ENCODE results near the gene PLXNA2. TPM values are rescaled to one million over a fixed set of nuclear protein-coding genes. Genes with fewer than 3 reads are reported as not detected.

PLXNA2 gene
- total RNA-seq, 1 experiment from 2014 or later: 0.89 TPM

DNA sequence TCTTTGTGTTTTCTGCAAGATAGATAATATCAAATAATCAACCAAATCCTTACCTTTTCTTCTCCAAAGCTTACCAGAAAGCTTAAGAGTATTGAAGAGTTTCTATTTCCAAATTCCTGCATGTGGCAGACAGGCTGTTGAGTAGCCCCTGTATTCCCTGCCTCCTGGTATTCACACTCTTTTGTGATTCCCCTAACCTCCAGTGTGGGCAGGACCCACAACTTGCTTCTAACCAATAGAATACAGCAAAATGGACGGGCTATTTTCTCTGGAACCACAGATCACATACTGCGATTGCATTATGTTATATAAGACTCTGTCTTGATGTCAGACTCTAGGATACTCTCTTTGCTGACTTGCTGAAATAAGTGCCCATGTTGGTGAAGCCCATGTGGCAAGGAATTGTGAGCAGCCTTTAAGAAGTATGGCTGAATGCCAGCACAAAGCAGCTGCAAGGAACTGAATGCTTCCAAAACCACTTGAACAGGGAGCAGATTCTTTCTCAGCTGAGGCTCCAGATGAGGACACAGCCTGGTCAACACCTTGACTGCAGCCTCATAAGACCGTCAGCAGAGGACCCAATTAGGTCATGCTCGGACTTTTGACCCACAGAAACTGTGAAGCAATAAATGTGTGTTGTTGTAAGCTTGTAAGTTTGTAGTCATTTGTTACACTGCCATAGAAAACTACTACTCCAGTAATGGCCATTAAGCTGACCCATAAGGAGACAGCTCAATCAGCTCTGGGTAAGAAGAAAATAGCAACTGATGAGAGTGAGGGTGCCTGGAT, 47.9 kb upstream of the PLXNA2 start:
- no peaks in the 10 kb centered on the region for H3K36me3 ChIP-seq (ENCODE audit: control insufficient read depth in 1 of 2, insufficient read depth in 2 of 2, low read length in 2 of 2)
- H3K4me1 ChIP-seq (ENCODE audit: control insufficient read depth in 1 of 2, insufficient read depth in 2 of 2, low read length in 2 of 2): no peaks in the 10 kb centered on the region
- CTCF ChIA-PET: no interaction called here
- H3K9me2 ChIP-seq (ENCODE audit: insufficient read depth): no peaks in the 10 kb centered on the region
- POLR2A ChIA-PET: no interaction called here
- no peak for TF ChIP-seq CEBPB (IDR thresholded peaks at IDR 0.05; ENCODE audit: low read depth)
- H3K9ac ChIP-seq (ENCODE audit: low read length): no peak overlapping the region
- H3K4me3 ChIP-seq (replicated peaks in 1 of 2; ENCODE audit: low read depth in 1 of 2, low read length in 2 of 2): no peak overlapping the region
- H3K27ac ChIP-seq (ENCODE audit: low read depth, low read length): no peak overlapping the region
- no peaks in the 10 kb centered on the region for H3K79me2 ChIP-seq (ENCODE audit: insufficient read depth, low read length)
- no peak for ATAC-seq
- no peak overlapping the region for H3K4me2 ChIP-seq (ENCODE audit: low read length)
- H3K9me3 ChIP-seq (ENCODE audit: control insufficient read depth in 1 of 2, insufficient read depth in 1 of 2, low read depth in 1 of 2, low read length in 2 of 2): no peaks in the 10 kb centered on the region
- RAD21 ChIA-PET (ENCODE audit: low non-redundant PET in 1 of 2, low total read pairs in 2 of 2, uncharacterized antibody in 2 of 2, unreplicated experiment in 2 of 2): no interaction called here
- peaks cover 57% of the 10 kb centered on the region for H3K27me3 ChIP-seq (ENCODE audit: insufficient read depth, low read length)
- no peak for DNase-seq (ENCODE audit: low read depth, low spot score)
- no peaks in the 10 kb centered on the region for H4K20me1 ChIP-seq (ENCODE audit: insufficient read depth)
- intact Hi-C loops (cut with micrococcal nuclease): no loop called here
- no TSS peak for BruUV-seq (replicated peaks)
- no peak overlapping the region for H2AFZ ChIP-seq (ENCODE audit: low read depth, low read length, poor library complexity, severe bottlenecking)

DNA sequence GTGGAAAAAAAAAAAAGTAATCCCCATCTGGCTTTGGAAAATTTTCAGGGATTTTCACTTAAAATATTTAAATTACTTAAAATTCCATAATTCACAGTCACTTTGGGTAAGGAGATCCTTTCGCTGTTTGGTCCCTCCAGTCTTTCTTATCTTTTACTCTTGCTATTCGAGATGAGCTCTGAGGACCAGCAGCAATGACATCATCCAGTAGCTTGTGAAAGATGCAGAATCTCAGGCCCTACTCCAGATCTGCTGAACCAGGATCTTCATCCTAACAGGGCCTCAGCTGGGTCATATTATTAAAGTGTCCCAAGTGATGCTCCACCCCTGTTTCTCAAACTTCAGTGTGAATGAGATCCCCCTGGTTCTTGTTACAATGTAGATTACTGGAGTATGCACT, 46.9 kb upstream of the PLXNA2 start:
- TF ChIP-seq, protein P1, sequence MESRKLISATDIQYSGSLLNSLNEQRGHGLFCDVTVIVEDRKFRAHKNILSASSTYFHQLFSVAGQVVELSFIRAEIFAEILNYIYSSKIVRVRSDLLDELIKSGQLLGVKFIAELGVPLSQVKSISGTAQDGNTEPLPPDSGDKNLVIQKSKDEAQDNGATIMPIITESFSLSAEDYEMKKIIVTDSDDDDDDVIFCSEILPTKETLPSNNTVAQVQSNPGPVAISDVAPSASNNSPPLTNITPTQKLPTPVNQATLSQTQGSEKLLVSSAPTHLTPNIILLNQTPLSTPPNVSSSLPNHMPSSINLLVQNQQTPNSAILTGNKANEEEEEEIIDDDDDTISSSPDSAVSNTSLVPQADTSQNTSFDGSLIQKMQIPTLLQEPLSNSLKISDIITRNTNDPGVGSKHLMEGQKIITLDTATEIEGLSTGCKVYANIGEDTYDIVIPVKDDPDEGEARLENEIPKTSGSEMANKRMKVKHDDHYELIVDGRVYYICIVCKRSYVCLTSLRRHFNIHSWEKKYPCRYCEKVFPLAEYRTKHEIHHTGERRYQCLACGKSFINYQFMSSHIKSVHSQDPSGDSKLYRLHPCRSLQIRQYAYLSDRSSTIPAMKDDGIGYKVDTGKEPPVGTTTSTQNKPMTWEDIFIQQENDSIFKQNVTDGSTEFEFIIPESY (IDR thresholded peaks at IDR 0.05; ENCODE audit: extremely low read depth, insufficient replicate concordance, low read length): no peak
- no peak for TF ChIP-seq RAD21 (IDR thresholded peaks at IDR 0.05; ENCODE audit: low read depth)
- no peak for TF ChIP-seq MAX (IDR thresholded peaks at IDR 0.05)
- no peak for TF ChIP-seq ZNF274 (IDR thresholded peaks at IDR 0.05; ENCODE audit: low read depth, low read length)
- no peaks in the 10 kb centered on the region for H3K9me2 ChIP-seq (ENCODE audit: insufficient read depth)
- no peak overlapping the region for H3K9ac ChIP-seq (ENCODE audit: low read length)
- DNase-seq (ENCODE audit: low read depth, low spot score) (no peak), ATAC-seq (no peak)
- H3K4me3 ChIP-seq (replicated peaks in 1 of 2; ENCODE audit: low read depth in 1 of 2, low read length in 2 of 2): no peak overlapping the region
- H3K9me3 ChIP-seq (ENCODE audit: control insufficient read depth in 1 of 2, insufficient read depth in 1 of 2, low read depth in 1 of 2, low read length in 2 of 2): no peaks in the 10 kb centered on the region
- H3K27ac ChIP-seq (ENCODE audit: low read depth, low read length): no peak overlapping the region
- ChIA-PET RAD21 (ENCODE audit: low non-redundant PET in 1 of 2, low total read pairs in 2 of 2, uncharacterized antibody in 2 of 2, unreplicated experiment in 2 of 2) (no interaction called here), CTCF (no interaction called here), POLR2A (no interaction called here)
- no peaks in the 10 kb centered on the region for H3K36me3 ChIP-seq (ENCODE audit: control insufficient read depth in 1 of 2, insufficient read depth in 2 of 2, low read length in 2 of 2)
- H3K79me2 ChIP-seq (ENCODE audit: insufficient read depth, low read length): no peaks in the 10 kb centered on the region
- no peaks in the 10 kb centered on the region for H4K20me1 ChIP-seq (ENCODE audit: insufficient read depth)
- H3K4me2 ChIP-seq (ENCODE audit: low read length): no peak overlapping the region
- BruUV-seq (replicated peaks): no TSS peak
- no peak overlapping the region for H2AFZ ChIP-seq (ENCODE audit: low read depth, low read length, poor library complexity, severe bottlenecking)
- H3K4me1 ChIP-seq (ENCODE audit: control insufficient read depth in 1 of 2, insufficient read depth in 2 of 2, low read length in 2 of 2): no peaks in the 10 kb centered on the region
- peaks cover 57% of the 10 kb centered on the region for H3K27me3 ChIP-seq (ENCODE audit: insufficient read depth, low read length)
- intact Hi-C loops (cut with micrococcal nuclease): no loop called here

Measured in HCT116 (cell line).